ENCODE results near the gene TAS2R8.

TAS2R8 gene, protein sequence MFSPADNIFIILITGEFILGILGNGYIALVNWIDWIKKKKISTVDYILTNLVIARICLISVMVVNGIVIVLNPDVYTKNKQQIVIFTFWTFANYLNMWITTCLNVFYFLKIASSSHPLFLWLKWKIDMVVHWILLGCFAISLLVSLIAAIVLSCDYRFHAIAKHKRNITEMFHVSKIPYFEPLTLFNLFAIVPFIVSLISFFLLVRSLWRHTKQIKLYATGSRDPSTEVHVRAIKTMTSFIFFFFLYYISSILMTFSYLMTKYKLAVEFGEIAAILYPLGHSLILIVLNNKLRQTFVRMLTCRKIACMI

DNA sequence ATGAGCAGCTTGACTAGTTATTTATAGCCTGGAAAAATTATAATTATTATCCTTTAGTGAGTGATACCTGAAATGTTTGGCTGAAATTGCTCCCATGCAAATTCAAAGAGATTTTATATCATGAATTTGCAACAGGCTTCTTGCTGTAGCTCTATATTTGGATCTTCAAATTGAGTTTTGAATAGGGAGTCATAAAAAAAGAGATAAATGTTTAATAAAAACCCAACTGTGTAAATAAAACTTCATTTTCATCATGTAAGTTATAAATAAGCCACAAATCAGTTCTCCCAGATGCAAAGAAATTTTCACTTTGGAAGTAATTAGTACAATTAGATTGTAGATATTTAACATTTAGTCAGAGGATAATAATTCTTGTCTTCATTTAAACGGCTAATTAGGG, at the start of gene TAS2R8:
Gene TAS2R8 (minus strand): TSS at position 101 of the 400 bp plus-strand sequence. CDS start 306 bp downstream, outside the sequence.
- Histone ChIP-seq H3K27me3 (ENCODE audit: control insufficient read depth in 5 of 5, insufficient read depth in 4 of 5, low read length in 5 of 5) (no peaks in the 10 kb centered on the region), H3K9me3 (ENCODE audit: control insufficient read depth in 5 of 5, low read length in 5 of 5) (no peaks in the 10 kb centered on the region), H3K9ac (ENCODE audit: low read length in 5 of 5) (no peak within 1 kb of the TSS), H3K36me3 (ENCODE audit: control insufficient read depth in 5 of 5, insufficient read depth in 5 of 5, low read length in 5 of 5) (no peaks in the 10 kb centered on the region), H3K4me3 (ENCODE audit: low read depth in 1 of 5, low read length in 5 of 5) (no peak within 1 kb of the TSS), H3K4me1 (ENCODE audit: control insufficient read depth in 5 of 5, insufficient read depth in 5 of 5, low read length in 5 of 5) (no peaks in the 10 kb centered on the region), H3K27ac (ENCODE audit: low read depth, low read length) (no peak within 1 kb of the TSS)

DNA sequence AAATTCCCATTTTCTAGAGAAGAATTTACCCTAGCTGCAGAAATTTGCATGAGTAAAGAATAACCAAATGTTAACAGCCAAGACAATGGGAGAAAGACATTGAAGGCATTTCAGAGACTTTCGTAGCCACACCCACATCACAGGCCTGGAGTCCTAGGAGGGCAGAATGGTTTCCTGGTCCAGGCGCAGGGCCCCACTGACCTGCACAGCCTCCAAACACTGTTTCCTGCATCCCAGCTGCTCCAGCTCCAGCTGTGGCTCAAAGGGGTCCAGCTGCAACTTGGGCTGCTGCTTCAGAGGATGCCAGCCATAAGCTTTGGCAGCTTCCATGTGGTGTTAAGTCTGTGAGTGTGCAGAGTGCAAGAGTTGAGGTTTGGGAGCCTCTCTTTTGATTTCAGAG, 48.7 kb upstream of the TAS2R8 start:
- Histone ChIP-seq H3K27ac (ENCODE audit: low read depth, low read length) (no peak overlapping the region), H3K4me1 (ENCODE audit: control insufficient read depth in 5 of 5, insufficient read depth in 5 of 5, low read length in 5 of 5) (no peaks in the 10 kb centered on the region), H3K9ac (ENCODE audit: low read length in 5 of 5) (no peak overlapping the region), H3K4me3 (ENCODE audit: low read depth in 1 of 5, low read length in 5 of 5) (no peak overlapping the region), H3K27me3 (ENCODE audit: control insufficient read depth in 5 of 5, insufficient read depth in 4 of 5, low read length in 5 of 5) (no peaks in the 10 kb centered on the region), H3K36me3 (ENCODE audit: control insufficient read depth in 5 of 5, insufficient read depth in 5 of 5, low read length in 5 of 5) (peaks cover 0 to 31% (median 15%) of the 10 kb centered on the region in 5 donors), H3K9me3 (ENCODE audit: control insufficient read depth in 5 of 5, low read length in 5 of 5) (peaks cover 0 to 18% (median 10%) of the 10 kb centered on the region in 5 donors)

DNA sequence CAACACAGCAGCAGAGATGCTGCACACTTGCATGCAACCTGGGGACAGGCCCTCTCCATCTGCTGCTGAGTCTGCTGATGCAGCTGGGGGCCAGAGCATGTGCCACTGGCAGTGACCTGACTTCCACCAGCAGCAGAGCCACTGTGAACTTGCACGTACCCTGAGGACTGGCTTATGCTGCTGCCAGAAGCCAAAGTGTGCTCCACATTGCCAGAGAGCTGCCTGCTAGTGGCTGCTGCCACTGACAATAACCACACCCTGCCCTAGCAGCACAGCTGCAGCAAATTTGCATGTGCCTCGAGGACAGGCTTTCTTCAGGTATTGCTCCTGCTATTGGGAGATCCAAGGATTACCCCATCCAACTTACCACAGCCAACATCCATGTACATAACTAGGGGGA, 46.7 kb upstream of the TAS2R8 start:
- Histone ChIP-seq H3K27me3 (ENCODE audit: control insufficient read depth in 5 of 5, insufficient read depth in 4 of 5, low read length in 5 of 5) (no peaks in the 10 kb centered on the region), H3K9ac (ENCODE audit: low read length in 5 of 5) (no peak overlapping the region), H3K4me1 (ENCODE audit: control insufficient read depth in 5 of 5, insufficient read depth in 5 of 5, low read length in 5 of 5) (no peaks in the 10 kb centered on the region), H3K36me3 (ENCODE audit: control insufficient read depth in 5 of 5, insufficient read depth in 5 of 5, low read length in 5 of 5) (peaks cover 2 to 27% (median 9%) of the 10 kb centered on the region in 5 donors), H3K9me3 (ENCODE audit: control insufficient read depth in 5 of 5, low read length in 5 of 5) (peaks cover 0 to 17% (median 10%) of the 10 kb centered on the region in 5 donors), H3K27ac (ENCODE audit: low read depth, low read length) (no peak overlapping the region), H3K4me3 (ENCODE audit: low read depth in 1 of 5, low read length in 5 of 5) (no peak overlapping the region)

DNA sequence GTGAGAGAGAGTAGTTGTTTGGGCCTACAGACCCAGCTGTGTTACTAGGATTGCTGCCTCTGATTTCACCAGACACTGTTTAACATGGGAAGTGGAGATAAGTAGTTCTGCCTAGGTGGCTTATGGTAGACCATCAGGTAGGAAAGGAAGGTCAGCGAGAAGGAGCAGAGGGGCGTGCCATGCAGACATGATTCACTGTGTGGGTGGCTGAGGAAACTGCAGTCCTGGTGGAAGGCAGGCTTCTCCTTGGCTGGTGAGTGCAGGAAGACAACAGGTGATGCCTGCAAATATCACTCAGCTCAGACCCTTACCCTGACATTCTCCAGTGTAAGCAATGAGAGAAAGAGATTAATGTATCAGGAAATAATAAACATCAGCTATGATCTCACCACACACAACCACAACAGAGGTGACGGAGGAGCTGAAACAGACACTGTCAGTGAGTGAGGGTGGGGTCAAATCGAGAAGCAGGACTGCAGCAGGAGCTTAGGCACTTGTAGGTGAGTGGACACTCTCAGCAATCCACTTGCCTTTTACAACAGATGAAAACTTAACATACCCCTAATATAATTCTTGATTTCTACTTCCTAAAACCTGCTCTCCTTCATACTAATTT, 44.3 kb upstream of the TAS2R8 start:
- Histone ChIP-seq H3K4me3 (ENCODE audit: low read depth in 1 of 5, low read length in 5 of 5) (no peak overlapping the region), H3K27me3 (ENCODE audit: control insufficient read depth in 5 of 5, insufficient read depth in 4 of 5, low read length in 5 of 5) (no peaks in the 10 kb centered on the region), H3K4me1 (ENCODE audit: control insufficient read depth in 5 of 5, insufficient read depth in 5 of 5, low read length in 5 of 5) (no peaks in the 10 kb centered on the region), H3K9ac (ENCODE audit: low read length in 5 of 5) (no peak overlapping the region), H3K9me3 (ENCODE audit: control insufficient read depth in 5 of 5, low read length in 5 of 5) (peaks cover 0 to 7% (median 5%) of the 10 kb centered on the region in 5 donors), H3K36me3 (ENCODE audit: control insufficient read depth in 5 of 5, insufficient read depth in 5 of 5, low read length in 5 of 5) (peaks cover 0 to 28% (median 12%) of the 10 kb centered on the region in 5 donors), H3K27ac (ENCODE audit: low read depth, low read length) (no peak overlapping the region)

DNA sequence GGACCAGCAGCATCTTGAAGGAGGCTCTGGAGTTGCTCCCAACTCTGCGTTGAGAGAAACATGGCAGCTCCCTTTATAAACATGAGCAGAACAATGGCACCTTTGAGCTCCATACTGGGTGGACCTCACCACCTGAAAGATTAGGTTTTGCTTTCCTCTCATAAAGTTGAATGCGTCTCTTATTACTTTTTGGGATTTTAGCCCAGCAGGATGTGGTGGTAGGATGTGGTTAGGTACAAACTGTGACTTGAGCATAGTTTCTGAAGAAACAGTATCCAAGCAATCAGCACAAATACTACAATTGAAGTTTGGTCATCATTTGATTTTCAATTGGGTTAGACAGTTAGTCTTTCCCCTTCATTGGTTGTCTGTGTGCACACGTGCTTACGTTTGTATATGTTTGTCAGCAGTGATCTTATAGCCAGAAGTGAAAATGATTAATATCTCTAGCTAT, 42.4 kb upstream of the TAS2R8 start, which contains the start of gene PRR4:
Gene PRR4 (minus strand): TSS at position 51 of the 454 bp plus-strand sequence. CDS start 38 bp downstream, at position 13.
- Histone ChIP-seq H3K36me3 (ENCODE audit: control insufficient read depth in 5 of 5, insufficient read depth in 5 of 5, low read length in 5 of 5) (peaks cover 0 to 24% (median 12%) of the 10 kb centered on the region in 5 donors), H3K9me3 (ENCODE audit: control insufficient read depth in 5 of 5, low read length in 5 of 5) (no peaks in the 10 kb centered on the region), H3K27me3 (ENCODE audit: control insufficient read depth in 5 of 5, insufficient read depth in 4 of 5, low read length in 5 of 5) (no peaks in the 10 kb centered on the region), H3K4me3 (ENCODE audit: low read depth in 1 of 5, low read length in 5 of 5) (no peak within 1 kb of the TSS), H3K9ac (ENCODE audit: low read length in 5 of 5) (no peak within 1 kb of the TSS), H3K27ac (ENCODE audit: low read depth, low read length) (no peak within 1 kb of the TSS), H3K4me1 (ENCODE audit: control insufficient read depth in 5 of 5, insufficient read depth in 5 of 5, low read length in 5 of 5) (no peaks in the 10 kb centered on the region)

DNA sequence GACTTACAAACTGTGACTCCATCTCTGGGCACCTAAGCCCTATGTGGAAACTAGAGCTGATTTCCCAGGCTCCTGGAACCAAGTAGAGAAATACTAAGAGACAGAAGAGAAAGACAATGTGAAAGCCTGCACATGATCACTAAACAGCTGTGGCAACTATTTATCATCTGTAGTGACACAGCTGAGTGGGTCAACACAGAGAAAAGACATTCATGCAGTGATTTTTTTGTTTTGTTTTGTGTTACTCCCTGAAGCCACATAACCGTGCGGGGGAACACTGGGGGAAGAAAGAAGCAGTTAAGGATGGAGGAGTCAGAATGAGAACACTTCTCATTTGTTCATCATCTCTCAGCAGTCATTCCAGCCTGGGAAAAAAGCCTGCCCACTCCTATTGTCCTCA, 40.7 kb upstream of the TAS2R8 start:
- H3K4me3 ChIP-seq (ENCODE audit: low read depth in 1 of 5, low read length in 5 of 5): no peak overlapping the region
- H3K36me3 ChIP-seq (ENCODE audit: control insufficient read depth in 5 of 5, insufficient read depth in 5 of 5, low read length in 5 of 5): peaks cover 1 to 26% (median 17%) of the 10 kb centered on the region in 5 donors
- H3K27me3 ChIP-seq (ENCODE audit: control insufficient read depth in 5 of 5, insufficient read depth in 4 of 5, low read length in 5 of 5): no peaks in the 10 kb centered on the region
- no peak overlapping the region for H3K9ac ChIP-seq (ENCODE audit: low read length in 5 of 5)
- no peaks in the 10 kb centered on the region for H3K4me1 ChIP-seq (ENCODE audit: control insufficient read depth in 5 of 5, insufficient read depth in 5 of 5, low read length in 5 of 5)
- H3K9me3 ChIP-seq (ENCODE audit: control insufficient read depth in 5 of 5, low read length in 5 of 5): no peaks in the 10 kb centered on the region
- no peak overlapping the region for H3K27ac ChIP-seq (ENCODE audit: low read depth, low read length)

DNA sequence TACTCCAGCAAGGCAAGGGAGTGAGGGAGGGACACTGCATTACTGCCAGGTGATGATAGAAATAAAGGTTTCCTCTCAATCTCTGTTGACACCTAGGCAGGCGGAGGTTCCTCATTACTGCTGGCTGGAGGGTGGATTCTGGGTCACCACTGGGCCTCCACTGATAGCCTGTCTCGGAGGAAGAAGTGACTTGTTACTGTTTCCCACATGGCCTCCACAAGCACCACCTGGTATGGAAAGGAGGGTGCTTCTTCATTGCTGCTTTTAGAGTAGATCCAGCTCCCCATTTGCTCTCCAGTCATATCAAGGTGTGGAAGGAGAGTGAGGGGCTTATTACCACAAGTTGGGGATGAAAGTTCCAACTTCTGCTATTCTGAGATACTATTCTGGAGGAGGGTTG, 35.8 kb upstream of the TAS2R8 start:
- Histone ChIP-seq H3K4me3 (ENCODE audit: low read depth in 1 of 5, low read length in 5 of 5) (no peak overlapping the region), H3K36me3 (ENCODE audit: control insufficient read depth in 5 of 5, insufficient read depth in 5 of 5, low read length in 5 of 5) (peaks cover 2 to 19% (median 13%) of the 10 kb centered on the region in 5 donors), H3K9ac (ENCODE audit: low read length in 5 of 5) (no peak overlapping the region), H3K4me1 (ENCODE audit: control insufficient read depth in 5 of 5, insufficient read depth in 5 of 5, low read length in 5 of 5) (no peaks in the 10 kb centered on the region), H3K27ac (ENCODE audit: low read depth, low read length) (no peak overlapping the region), H3K27me3 (ENCODE audit: control insufficient read depth in 5 of 5, insufficient read depth in 4 of 5, low read length in 5 of 5) (no peaks in the 10 kb centered on the region), H3K9me3 (ENCODE audit: control insufficient read depth in 5 of 5, low read length in 5 of 5) (no peaks in the 10 kb centered on the region)

DNA sequence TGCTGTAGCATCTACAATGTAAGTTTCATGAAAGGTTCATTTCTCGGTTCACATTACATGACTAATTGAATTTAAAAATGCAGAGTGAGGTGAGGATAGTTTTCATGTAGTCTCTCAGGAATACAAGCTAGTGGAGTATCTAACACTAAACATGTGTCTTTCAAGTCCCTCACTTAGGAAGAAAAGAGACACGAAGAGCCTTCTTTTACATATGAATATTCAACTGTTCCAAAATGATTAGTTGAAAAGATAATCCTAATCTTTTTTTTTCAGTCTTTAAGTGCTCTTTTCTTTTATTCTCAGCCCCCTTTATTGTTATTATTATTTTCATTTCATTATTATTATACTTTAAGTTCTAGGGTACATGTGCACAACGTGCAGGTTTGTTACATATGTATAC, 31.4 kb upstream of the TAS2R8 start:
- no peaks in the 10 kb centered on the region for H3K4me1 ChIP-seq (ENCODE audit: control insufficient read depth in 5 of 5, insufficient read depth in 5 of 5, low read length in 5 of 5)
- no peak overlapping the region for H3K4me3 ChIP-seq (ENCODE audit: low read depth in 1 of 5, low read length in 5 of 5)
- no peaks in the 10 kb centered on the region for H3K27me3 ChIP-seq (ENCODE audit: control insufficient read depth in 5 of 5, insufficient read depth in 4 of 5, low read length in 5 of 5)
- peaks cover 2 to 14% (median 6%) of the 10 kb centered on the region in 5 donors for H3K36me3 ChIP-seq (ENCODE audit: control insufficient read depth in 5 of 5, insufficient read depth in 5 of 5, low read length in 5 of 5)
- no peak overlapping the region for H3K27ac ChIP-seq (ENCODE audit: low read depth, low read length)
- H3K9ac ChIP-seq (ENCODE audit: low read length in 5 of 5): no peak overlapping the region
- H3K9me3 ChIP-seq (ENCODE audit: control insufficient read depth in 5 of 5, low read length in 5 of 5): peaks cover 4 to 8% (median 6%) of the 10 kb centered on the region in 5 donors

DNA sequence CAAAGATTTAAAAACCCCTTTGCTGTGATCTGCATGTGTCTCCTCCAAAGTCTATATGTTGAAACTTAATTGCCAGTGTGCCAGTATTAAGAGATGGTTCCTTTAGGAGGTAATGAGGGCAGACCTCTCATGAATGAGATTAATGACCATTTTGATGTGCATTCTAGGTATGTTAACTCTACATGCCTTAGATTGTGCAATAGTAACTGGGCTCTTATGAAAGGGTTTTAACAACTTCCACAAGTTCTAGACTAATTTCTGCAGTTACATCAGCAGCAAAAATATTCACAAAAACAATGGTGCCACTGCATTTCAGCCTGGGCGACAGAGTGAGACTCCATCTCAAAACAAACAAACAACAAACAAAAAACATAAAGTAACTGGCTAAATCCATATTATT, 22.9 kb upstream of the TAS2R8 start:
- Histone ChIP-seq H3K4me1 (ENCODE audit: control insufficient read depth in 5 of 5, insufficient read depth in 5 of 5, low read length in 5 of 5) (no peaks in the 10 kb centered on the region), H3K4me3 (ENCODE audit: low read depth in 1 of 5, low read length in 5 of 5) (no peak overlapping the region), H3K9ac (ENCODE audit: low read length in 5 of 5) (no peak overlapping the region), H3K27me3 (ENCODE audit: control insufficient read depth in 5 of 5, insufficient read depth in 4 of 5, low read length in 5 of 5) (no peaks in the 10 kb centered on the region), H3K9me3 (ENCODE audit: control insufficient read depth in 5 of 5, low read length in 5 of 5) (no peaks in the 10 kb centered on the region), H3K27ac (ENCODE audit: low read depth, low read length) (no peak overlapping the region), H3K36me3 (ENCODE audit: control insufficient read depth in 5 of 5, insufficient read depth in 5 of 5, low read length in 5 of 5) (no peaks in the 10 kb centered on the region)

DNA sequence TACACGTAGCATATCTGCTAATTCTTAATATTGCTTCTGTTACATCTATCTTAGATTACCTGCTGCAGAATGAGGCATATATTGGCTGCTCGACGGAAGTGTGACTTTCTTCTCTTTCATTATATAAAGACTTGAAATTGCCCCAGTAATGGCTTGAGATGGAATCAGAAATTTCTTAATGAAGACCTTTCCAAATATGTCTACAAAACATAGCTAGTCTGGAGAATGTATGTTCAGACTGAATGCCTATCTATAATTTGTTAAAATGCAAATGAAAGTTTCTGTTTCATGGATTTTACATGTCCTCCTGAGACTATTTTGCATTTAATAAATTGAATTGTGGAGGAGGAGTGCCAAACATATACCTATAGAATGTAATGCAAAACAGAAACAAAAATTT, 19.2 kb upstream of the TAS2R8 start, which contains the start of gene TAS2R10:
Gene TAS2R10 (minus strand): TSS at position 101 of the 400 bp plus-strand sequence. CDS start 89 bp downstream, at position 12.
- peaks cover 0 to 10% (median 0%) of the 10 kb centered on the region in 5 donors for H3K36me3 ChIP-seq (ENCODE audit: control insufficient read depth in 5 of 5, insufficient read depth in 5 of 5, low read length in 5 of 5)
- no peaks in the 10 kb centered on the region for H3K27me3 ChIP-seq (ENCODE audit: control insufficient read depth in 5 of 5, insufficient read depth in 4 of 5, low read length in 5 of 5)
- H3K9ac ChIP-seq (ENCODE audit: low read length in 5 of 5): no peak within 1 kb of the TSS
- H3K9me3 ChIP-seq (ENCODE audit: control insufficient read depth in 5 of 5, low read length in 5 of 5): no peaks in the 10 kb centered on the region
- no peaks in the 10 kb centered on the region for H3K4me1 ChIP-seq (ENCODE audit: control insufficient read depth in 5 of 5, insufficient read depth in 5 of 5, low read length in 5 of 5)
- H3K27ac ChIP-seq (ENCODE audit: low read depth, low read length): no peak within 1 kb of the TSS
- H3K4me3 ChIP-seq (ENCODE audit: low read depth in 1 of 5, low read length in 5 of 5): no peak within 1 kb of the TSS
